PFSK-1 (cell line): ENCODE measurements around the gene COA8.

ENCODE experiments used
- POLR2AphosphoS5 ChIP-seq: IDR thresholded peaks from 2 replicates; pipeline ENCODE4 v1.6.1; 2012; ENCODE audit warnings: low read depth, mild to moderate bottlenecking, control low read depth, low read length, moderate library complexity
- TF ChIP-seq, protein P1 (sequence below), 2 experiments: IDR thresholded peaks; 2 replicates each; pipeline versions ENCODE4 v1.6.1 to v1.8.0; 2011 to 2012; ENCODE audit warnings: low read depth in 2 of 2, low read length in 2 of 2, control low read depth in 1 of 2, inconsistent platforms in 1 of 2, mild to moderate bottlenecking in 1 of 2, moderate library complexity in 1 of 2; ENCODE audit not compliant: insufficient read depth in 1 of 2

DNA sequence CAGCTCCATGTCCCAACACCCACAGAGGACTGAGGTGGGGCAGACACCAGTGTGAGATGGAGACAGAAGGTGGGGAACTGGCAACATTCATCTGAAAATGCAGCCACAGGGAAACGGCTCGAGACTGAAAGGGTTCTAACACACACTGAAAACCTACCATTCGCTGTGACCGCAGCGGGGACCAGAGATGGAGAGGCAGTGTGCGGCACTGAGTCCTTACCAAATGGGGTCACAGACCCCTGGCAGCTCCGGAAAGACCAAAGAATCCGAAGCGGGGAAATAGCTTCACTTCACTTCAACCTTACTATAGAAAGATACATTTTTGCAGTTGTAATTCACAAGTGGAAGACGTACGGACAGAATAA, 9.9 kb upstream of the COA8 start:
- TF ChIP-seq, protein P1, sequence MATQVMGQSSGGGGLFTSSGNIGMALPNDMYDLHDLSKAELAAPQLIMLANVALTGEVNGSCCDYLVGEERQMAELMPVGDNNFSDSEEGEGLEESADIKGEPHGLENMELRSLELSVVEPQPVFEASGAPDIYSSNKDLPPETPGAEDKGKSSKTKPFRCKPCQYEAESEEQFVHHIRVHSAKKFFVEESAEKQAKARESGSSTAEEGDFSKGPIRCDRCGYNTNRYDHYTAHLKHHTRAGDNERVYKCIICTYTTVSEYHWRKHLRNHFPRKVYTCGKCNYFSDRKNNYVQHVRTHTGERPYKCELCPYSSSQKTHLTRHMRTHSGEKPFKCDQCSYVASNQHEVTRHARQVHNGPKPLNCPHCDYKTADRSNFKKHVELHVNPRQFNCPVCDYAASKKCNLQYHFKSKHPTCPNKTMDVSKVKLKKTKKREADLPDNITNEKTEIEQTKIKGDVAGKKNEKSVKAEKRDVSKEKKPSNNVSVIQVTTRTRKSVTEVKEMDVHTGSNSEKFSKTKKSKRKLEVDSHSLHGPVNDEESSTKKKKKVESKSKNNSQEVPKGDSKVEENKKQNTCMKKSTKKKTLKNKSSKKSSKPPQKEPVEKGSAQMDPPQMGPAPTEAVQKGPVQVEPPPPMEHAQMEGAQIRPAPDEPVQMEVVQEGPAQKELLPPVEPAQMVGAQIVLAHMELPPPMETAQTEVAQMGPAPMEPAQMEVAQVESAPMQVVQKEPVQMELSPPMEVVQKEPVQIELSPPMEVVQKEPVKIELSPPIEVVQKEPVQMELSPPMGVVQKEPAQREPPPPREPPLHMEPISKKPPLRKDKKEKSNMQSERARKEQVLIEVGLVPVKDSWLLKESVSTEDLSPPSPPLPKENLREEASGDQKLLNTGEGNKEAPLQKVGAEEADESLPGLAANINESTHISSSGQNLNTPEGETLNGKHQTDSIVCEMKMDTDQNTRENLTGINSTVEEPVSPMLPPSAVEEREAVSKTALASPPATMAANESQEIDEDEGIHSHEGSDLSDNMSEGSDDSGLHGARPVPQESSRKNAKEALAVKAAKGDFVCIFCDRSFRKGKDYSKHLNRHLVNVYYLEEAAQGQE (IDR thresholded peaks at IDR 0.05; ENCODE audit: insufficient read depth in 1 of 2, low read depth in 2 of 2, low read length in 2 of 2) = no peak
- no peak for TF ChIP-seq POLR2AphosphoS5
